Measurements from ENCODE around the gene CD300LG. TPM values are rescaled to one million over a fixed set of nuclear protein-coding genes. Genes with fewer than 3 reads are reported as not detected.

The CD300LG gene
- total RNA-seq, 1 donor from 2014 or later, result 12.6 TPM

DNA sequence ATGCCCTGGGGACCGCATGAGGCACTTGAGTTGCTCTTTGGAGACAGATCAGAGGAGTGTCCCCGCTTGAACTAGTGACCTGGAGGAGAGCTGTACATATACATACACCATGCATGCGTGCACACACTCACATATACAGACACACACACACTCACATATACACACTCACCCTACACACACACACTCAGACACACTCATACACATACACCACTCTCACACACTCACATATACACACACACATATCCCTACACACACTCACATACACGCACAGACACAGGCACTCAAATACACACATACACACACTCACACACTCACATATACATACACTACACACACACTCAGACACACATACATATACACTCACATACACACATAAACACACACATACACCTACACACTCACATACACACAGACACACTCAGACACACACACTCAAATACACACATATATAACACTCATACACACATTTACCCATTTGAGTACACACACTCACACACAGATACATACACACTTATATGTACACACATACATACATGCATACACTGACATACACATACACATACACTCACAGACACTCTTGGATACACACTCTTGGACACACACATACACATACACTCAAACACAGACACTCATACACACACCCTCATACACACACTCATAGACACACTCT is 65.8 kb downstream of the CD300LG start:
- DNase-seq, result no peak
- no peaks in the 10 kb centered on the region for H3K9me3 ChIP-seq (replicated peaks)
- no peak overlapping the region for H3K4me3 ChIP-seq
- TF ChIP-seq, protein P1, sequence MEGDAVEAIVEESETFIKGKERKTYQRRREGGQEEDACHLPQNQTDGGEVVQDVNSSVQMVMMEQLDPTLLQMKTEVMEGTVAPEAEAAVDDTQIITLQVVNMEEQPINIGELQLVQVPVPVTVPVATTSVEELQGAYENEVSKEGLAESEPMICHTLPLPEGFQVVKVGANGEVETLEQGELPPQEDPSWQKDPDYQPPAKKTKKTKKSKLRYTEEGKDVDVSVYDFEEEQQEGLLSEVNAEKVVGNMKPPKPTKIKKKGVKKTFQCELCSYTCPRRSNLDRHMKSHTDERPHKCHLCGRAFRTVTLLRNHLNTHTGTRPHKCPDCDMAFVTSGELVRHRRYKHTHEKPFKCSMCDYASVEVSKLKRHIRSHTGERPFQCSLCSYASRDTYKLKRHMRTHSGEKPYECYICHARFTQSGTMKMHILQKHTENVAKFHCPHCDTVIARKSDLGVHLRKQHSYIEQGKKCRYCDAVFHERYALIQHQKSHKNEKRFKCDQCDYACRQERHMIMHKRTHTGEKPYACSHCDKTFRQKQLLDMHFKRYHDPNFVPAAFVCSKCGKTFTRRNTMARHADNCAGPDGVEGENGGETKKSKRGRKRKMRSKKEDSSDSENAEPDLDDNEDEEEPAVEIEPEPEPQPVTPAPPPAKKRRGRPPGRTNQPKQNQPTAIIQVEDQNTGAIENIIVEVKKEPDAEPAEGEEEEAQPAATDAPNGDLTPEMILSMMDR (IDR thresholded peaks at IDR 0.05; ENCODE audit: borderline replicate concordance), result no peak
- H3K36me3 ChIP-seq, result no peaks in the 10 kb centered on the region
- no peak overlapping the region for H3K27ac ChIP-seq (replicated peaks)
- H3K27me3 ChIP-seq (ENCODE audit: low read depth), result no peaks in the 10 kb centered on the region
- intact Hi-C loops (cut with micrococcal nuclease), result no loop called here
- peaks cover 30% of the 10 kb centered on the region for H3K4me1 ChIP-seq

Other genes with a start within 250 kb of the CD300LG start
- gene MEOX1, start 185.3 kb upstream of the CD300LG start, total RNA-seq, result 8.4 TPM
- 0.14 TPM for gene SOST, start 88.4 kb upstream of the CD300LG start, total RNA-seq
- 293 TPM for gene DUSP3, start 68.2 kb upstream of the CD300LG start, total RNA-seq
- gene CFAP97D1, start 66.7 kb upstream of the CD300LG start, total RNA-seq, result 0.05 TPM
- 35.2 TPM for gene MPP3, start 14.0 kb upstream of the CD300LG start, total RNA-seq
- gene MPP2, start 60.4 kb downstream of the CD300LG start, total RNA-seq, result 12.1 TPM
- not detected for gene PPY, start 95.3 kb downstream of the CD300LG start, total RNA-seq
- gene PYY, start 106.8 kb downstream of the CD300LG start, total RNA-seq, result not detected
- 0.11 TPM for gene NAGS, start 157.4 kb downstream of the CD300LG start, total RNA-seq
- gene TMEM101, start 167.8 kb downstream of the CD300LG start, total RNA-seq, result 18.3 TPM
- 41.2 TPM for gene LSM12, start 219.5 kb downstream of the CD300LG start, total RNA-seq
- 29.3 TPM for gene G6PC3, start 223.6 kb downstream of the CD300LG start, total RNA-seq

All from left ventricle myocardium inferior (tissue), 1 donor.